Left forelimb (tissue), 1 donor: ENCODE results near the gene KMT2B.
"Not testable (repeated sequence)": the region's sequence is repeated elsewhere in the genome, so short reads cannot be mapped to it uniquely, and the experiment has no call there.

Source experiments
- DNase-seq: peaks from one replicate; pipeline ENCODE4 v3.0.0-alpha.2; 2018; ENCODE audit warnings: low spot score

KMT2B gene

DNA sequence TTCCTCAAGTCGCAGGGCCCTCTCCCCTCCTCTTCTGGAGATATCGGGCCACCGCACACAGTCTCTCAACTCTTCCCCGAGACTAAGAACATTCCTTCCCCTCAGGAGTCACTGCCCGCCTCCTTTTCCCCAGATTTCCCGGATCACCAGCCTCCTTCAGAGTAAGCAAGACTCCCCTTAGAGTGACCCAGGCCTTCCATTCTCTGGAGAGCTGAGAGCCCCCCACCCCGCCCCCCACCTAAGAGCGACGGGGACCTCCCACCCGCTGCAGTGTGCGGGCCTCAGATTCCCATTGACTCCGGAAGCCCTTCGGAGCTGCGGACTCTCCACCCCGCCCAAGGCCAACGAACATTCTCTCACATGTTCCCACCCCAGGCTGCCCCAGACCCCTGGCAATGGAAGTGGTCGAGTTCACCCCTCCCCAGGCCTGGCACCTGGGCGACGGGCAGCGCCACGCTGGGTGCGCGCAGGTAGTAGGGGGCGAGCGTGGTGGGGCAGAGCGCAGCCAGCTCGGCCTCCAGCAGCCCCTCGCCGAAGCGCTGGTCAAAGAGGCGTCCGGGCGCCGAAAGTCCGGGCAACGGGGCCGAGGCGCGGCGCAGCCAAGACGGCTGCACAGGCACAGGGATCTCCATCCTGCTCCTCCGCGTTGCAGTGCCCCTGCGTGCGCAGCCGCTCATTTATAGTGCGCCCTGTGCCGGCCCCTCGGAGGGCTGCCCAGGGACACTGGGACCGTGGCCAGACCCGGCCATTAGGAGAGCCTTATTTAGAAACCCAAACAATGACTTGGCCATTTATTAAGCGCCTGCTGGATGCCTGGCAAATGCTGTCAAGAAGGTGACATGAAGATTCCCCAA is 38.8 kb downstream of the KMT2B start, which contains the start of gene HSPB6:
Gene HSPB6 (minus strand): TSS at position 653 of the 854 bp plus-strand sequence. CDS start 21 bp downstream, at position 632.
- DNase-seq, result no peak

DNA sequence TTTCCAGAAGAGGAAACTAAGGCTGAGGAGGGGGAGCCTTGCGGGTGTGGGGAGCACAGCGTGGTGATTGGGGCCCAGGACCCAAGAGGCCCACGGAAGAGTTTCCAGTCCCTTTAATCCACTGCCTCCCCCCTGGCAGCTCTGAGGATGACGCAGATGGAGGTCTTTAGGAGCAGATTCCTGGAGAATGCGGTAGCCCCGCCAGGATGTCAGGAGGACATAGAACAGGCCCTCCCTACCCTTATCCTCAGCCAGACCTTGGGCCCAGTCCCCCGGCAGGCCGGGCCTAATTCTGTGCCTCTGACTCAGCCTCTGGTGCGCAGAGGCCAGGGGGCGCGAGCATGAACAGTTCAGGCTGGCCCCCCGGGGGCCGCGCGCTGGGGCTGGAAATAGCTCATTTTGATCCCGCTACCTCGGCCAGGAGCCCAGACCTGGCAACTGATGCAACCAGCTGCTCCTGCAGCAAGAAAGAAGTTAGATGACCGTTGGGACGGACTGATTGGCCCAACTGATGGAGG is 39.5 kb downstream of the KMT2B start:
- peak; percentile 98 for DNase-seq

DNA sequence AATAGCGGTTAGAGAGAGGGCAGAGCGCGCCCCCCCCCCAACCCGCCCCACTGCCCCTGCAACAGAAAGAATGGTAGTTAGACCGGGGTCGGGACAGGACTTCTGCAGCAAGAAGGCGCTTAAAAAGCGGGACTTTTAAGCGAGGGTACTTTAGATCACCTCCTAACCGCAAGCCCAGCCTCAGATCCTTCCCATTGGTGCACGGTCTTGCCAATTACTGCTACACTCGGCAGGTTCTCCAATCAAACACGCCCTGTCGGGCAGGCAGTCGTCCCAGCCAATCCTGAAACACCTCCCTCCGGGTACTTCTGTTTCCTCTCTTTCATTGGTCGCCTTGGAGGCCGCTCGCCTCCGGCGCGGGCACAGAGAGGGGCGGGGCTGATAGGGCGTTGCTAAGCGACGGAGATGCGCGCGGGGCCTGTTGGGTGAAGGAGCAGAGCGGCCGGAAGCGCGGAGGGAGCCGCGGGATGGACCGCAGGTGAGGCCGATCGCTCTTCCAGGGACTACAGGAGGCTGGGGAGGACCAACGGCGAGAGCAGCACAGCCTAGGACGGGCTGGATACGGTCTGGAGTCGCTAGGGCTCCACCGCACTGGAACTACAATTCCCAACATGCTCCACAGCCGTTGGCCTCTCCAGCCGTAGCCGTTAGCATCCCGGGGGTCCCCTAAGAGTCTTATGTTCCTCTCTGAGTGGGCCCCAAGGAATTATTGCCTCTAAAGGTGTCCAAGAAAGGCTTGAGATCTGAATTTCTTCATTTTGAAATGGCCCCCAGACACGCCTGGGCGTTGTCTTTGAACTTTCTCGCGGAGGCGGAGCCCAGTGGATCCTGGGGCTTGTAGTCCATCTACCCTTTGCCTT is 40.2 kb downstream of the KMT2B start, which contains the start of gene PROSER3:
Gene PROSER3 (plus strand): TSS at position 428 of the 860 bp plus-strand sequence. CDS start 40 bp downstream, at position 468.
- peak; percentile 99 for DNase-seq

GRCh38 chr19:35759697-35760096 is 41.9 kb downstream of the KMT2B start:
- DNase-seq, result no peak

- no peak for DNase-seq
Measured at GRCh38 chr19:35760711-35761349, 43.0 kb downstream of the KMT2B start.

DNA sequence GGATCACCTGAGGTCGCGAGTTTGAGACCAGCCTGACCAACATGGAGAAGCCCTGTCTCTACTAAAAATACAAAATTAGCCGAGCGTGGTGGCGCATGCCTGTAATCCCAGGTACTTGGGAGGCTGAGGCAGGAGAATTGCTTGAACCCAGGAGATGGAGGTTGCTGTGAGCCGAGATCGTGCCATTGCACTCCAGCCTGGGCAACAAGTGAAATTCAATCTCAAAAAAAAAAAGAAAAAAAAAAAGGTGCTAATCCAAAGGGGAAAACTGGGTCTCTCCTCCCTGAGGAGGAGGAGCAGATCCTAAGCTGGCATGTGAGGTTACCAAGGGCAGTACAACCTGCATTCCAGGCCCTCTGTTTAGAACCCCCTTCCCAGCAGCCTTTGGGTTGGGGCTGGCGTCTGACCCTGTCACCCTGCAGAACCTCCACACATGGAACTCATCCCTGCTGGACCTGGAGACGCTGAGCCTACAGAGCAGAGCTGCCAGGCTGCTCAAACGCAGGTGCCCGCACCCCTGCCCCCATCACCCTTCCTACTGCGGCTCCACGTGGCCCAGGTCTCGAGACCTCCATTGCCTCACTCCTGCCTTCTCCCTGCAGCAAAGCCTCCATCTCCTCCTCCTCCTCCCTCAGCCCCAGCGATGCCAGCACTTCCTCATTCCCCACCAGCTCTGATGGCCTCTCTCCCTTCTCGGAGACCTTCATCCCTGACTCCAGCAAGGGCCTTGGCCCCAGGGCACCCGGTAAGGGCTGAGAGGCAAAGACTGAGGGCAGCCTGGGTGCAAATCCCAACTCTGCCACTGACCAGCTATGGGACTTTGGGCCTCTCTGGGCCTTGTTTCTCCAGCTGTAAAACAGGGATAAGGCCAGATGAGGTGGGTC is 46.9 kb downstream of the KMT2B start:
- DNase-seq, result no peak

- no peak for DNase-seq
Measured at GRCh38 chr19:35766571-35767104, 48.8 kb downstream of the KMT2B start.

- DNase-seq, result no peak
Measured at GRCh38 chr19:35767288-35768081, 49.7 kb downstream of the KMT2B start.

DNA sequence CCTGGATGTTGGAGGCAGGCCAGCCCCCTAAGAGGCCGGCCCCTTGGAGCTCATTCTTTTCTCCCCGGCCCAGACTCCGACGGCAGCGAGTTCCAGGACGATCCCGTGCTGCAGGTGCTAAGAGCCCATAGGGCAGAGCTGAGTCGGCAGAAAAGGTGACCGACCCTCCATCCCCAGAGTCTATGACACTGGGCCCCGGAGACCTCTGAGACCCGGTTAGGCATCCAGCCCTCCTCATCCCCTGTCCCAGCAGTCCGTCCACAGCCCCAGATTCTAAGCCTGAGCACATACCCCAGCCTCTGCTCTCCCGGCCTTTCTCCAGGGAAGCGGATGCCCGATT is 50.2 kb downstream of the KMT2B start:
- no peak for DNase-seq

DNA sequence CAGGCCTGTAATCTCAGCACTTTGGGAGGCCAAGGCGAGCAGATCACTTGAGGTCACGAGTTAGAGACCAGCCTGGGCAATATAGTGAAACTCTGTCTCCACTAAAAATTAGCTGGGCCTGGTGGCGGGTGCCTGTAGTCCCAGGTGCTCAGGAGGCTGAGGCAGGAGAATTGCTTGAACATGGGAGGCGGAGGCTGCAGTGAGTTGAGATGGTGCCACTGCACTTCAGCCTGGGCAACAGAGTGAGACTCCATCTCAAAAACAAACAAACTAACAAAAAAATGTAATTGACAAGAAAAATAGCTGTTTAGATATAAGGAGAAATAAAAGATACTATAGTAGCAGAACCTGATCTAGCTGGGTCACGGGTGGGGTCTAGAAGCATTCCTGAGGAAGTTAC is 54.6 kb downstream of the KMT2B start:
- DNase-seq, result not testable (repeated sequence)

DNA sequence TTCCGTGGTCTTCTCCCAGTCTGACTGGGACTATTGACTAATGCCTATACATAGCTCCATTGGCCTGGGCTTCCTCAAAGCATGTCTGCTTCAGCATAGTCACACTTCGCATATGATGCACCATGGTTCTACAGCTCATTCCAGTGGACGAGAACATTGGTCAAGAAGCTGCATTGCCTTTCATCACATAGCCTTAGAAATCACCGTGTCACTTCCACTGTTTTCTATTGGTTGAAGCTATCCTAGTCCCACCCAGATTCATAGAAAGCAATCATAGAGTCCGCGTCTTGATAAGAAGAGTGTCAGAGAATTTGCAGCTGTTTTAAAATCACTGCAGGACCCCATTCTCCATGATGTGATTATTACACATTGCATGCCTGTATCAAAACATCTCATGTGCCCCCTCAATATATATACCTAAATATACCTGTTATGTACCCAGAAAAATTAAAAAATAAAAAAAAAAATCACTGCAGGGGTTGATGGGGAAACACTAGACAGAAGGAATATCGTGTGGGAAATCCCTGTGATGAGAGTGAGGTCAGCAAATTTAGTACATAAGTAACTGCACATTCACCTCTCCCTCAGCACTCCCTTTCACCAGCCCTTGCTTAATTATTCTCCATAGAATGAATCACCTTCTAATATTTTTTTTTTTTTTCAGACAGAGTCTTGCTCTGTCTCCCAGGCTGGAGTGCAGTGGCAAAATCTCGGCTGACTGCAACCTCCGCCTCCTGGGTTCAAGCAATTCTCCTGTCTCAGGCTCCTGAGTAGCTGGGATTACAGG is 55.4 kb downstream of the KMT2B start:
- DNase-seq, result no peak

DNA sequence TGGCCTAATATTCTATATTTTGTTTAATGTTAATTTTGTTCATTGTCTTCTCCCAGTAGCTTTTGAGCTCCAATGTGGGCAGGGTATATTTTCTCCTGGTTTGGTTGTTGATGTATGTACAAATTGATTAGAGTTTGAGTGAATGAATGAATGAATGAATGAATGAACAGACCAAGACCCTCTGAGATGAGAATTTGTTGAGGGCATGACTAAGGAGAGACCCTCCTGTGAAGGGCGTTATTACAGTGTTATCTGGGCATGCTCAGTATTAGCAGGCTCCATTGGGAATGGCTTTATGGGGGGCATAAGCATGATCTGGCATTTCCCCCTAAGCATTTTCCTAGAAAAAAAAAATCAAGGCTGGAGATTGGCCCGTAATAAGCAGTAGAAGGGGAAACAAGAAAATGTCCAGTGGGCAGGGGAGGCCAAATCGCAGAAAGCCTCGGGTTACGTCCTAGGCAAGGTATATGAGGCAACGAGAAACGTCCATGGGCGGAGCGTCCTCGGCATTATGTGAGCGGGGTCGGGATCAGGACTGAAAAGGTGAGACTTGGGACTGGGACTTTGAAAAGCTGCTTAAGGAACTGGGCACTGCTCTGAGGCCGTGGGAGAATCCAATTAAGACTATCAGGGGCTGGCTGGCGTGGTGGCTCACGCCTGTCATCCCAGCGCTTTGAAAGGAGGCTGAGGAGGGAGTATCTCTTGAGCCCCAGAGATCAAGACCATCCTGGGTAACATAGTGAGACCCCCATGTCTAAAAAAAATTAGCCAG is 56.7 kb downstream of the KMT2B start:
- no peak for DNase-seq

GRCh38 chr19:35775046-35775297 is 57.2 kb downstream of the KMT2B start:
- no peak for DNase-seq

- DNase-seq, result peak; percentile 98
Measured at GRCh38 chr19:35775298-35776101, 57.7 kb downstream of the KMT2B start, which contains the start of gene ARHGAP33. ARHGAP33 (plus strand) TSS chr19:35775564; CDS start chr19:35775659, 95 bp downstream.

GRCh38 chr19:35776102-35776788 is 58.4 kb downstream of the KMT2B start:
- peak; percentile 53 for DNase-seq

DNA sequence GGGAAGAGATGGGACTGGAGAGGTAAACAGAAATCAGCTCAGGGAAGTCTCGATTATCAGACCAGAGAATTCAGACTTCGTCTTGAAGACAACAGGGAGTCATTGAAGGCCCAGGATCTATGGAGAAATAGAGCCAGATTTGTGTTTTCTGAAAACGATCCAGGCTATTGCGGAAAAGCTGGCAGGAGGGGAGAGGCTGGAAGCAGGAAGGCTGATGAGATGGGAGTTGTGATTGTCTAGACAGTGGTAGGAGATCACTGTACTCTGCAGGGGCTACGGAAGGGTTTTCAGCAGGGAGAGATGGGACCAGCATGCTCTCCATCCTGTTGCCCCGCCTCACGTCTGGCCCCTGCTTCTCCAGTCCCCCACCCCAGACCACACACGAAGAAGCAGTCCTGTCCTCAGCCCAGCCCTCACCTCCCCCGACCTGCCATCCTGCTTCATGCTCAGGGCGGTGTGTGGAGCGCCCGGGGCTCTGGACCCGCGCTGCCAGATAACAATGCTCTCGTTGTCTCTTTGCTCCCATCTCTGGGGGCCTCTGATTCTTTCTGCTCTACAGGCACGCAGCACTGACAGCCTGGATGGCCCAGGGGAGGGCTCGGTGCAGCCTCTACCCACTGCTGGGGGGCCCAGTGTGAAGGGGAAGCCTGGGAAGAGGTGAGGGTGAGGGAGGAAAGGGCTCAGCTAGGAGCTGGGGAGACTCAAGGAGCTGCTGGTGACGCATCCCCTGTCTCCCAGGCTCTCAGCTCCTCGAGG is 59.5 kb downstream of the KMT2B start:
- no peak for DNase-seq
